HFF-Myc (cell line): Measurements from ENCODE around the gene ATP6V0E1.
"Not testable (repeated sequence)": the region's sequence is repeated elsewhere in the genome, so short reads cannot be mapped to it uniquely, and the experiment has no call there.

Source experiments
- DNase-seq: peaks from one replicate; pipeline ENCODE4 v3.0.0-alpha.2; 2011; ENCODE audit warnings: low read depth; ENCODE audit errors: extremely low read depth
- H3K4me3 ChIP-seq: replicated peaks from 2 replicates; pipeline ENCODE4 v1.5.1; 2011; ENCODE audit warnings: low read depth, mild to moderate bottlenecking, control low read depth, low read length
- TF ChIP-seq, protein P1 (sequence below): IDR thresholded peaks from 2 replicates; pipeline ENCODE4 v1.5.1; 2012; ENCODE audit warnings: mild to moderate bottlenecking, low read depth, low read length, control low read depth; ENCODE audit errors: missing control alignments

Gene ATP6V0E1

DNA sequence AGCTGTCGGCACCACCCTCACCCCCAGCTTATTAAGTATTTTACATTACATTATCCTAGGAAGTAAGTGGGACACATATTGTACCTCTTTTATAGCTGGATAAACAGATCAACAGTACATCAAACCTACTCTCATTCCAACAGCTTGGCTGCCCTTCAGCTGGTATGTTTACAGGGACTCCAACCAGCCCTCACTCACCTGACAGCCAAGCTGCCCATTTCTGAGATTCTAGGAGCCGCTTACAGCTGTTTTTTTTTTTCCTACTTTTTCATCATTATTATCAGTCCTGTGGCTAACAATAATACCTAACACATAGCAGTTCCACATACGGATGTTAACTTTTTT lies 59.2 kb downstream of the ATP6V0E1 start:
- TF ChIP-seq, protein P1, sequence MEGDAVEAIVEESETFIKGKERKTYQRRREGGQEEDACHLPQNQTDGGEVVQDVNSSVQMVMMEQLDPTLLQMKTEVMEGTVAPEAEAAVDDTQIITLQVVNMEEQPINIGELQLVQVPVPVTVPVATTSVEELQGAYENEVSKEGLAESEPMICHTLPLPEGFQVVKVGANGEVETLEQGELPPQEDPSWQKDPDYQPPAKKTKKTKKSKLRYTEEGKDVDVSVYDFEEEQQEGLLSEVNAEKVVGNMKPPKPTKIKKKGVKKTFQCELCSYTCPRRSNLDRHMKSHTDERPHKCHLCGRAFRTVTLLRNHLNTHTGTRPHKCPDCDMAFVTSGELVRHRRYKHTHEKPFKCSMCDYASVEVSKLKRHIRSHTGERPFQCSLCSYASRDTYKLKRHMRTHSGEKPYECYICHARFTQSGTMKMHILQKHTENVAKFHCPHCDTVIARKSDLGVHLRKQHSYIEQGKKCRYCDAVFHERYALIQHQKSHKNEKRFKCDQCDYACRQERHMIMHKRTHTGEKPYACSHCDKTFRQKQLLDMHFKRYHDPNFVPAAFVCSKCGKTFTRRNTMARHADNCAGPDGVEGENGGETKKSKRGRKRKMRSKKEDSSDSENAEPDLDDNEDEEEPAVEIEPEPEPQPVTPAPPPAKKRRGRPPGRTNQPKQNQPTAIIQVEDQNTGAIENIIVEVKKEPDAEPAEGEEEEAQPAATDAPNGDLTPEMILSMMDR, result no peak
- no peak overlapping the region for H3K4me3 ChIP-seq
- no peak for DNase-seq

DNA sequence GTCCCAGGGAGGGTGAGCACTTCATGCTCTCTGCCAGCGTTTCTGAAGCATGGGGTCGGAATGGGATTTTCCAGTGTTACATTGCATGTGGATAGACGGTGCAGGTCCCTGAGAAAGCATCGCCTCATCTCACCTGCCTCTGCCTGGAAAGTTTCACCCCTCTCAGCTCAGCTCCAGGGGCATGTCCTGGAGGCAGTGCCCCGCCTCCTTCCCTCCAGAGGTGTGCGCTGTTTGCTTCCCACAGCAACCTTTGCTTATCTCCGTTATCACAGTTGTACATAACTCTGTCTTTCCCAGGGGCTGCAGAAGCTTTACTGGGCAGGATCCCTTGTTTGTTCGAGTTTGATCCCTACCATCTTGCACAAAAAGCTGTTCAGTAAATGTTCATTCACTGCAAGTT lies 61.9 kb downstream of the ATP6V0E1 start:
- DNase-seq, result no peak
- no peak overlapping the region for H3K4me3 ChIP-seq
- TF ChIP-seq, protein P1, result no peak

DNA sequence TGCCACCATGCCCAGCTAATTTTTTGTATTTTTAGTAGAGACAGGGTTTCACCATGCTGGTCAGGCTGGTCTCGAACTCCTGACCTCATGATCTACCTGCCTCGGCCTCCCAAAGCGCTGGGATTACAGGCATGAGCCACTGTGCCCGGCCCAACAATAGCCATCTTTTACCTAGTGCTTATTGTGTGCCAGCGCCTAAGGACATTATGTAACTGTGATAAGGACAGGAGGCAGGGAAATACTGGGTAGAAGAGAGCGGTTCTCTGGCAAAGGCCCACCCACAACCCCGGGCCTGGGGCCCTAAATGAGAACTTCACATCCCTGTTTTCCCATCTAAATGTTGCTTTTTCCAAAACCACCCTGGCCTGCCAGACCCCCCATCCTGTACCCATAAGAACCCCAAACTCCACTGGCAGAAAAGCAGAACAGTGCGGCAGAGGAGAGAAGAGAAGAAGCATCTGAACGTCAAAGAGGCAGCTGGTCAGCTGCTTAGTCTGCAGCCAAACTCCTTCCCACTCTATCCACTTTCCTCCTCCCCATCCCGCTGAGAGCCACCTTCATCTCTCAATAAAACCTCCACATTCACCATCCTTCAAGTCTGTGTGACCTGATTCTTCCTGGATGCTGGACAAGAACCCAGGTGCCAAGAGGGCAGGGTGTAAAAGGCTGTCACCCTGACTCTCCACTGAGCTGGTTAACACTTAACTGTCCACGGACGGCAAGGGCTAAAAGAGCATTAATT lies 63.7 kb downstream of the ATP6V0E1 start:
- DNase-seq, H3K4me3 ChIP-seq: not testable (repeated sequence)

DNA sequence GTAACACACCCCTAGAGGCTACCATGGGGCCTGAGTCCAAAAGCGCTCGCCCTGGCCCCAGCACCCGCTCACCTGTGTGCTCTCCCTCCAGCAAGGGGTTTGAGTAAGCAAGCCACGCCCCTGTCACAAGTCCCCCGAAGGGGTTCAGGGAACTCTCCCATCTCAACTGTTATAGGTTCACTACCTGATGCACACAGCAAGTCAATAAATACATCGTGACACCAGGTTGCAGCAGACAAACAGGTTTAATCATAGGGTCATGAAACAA lies 64.2 kb downstream of the ATP6V0E1 start:
- no peak overlapping the region for H3K4me3 ChIP-seq
- TF ChIP-seq, protein P1, result no peak
- no peak for DNase-seq

DNA sequence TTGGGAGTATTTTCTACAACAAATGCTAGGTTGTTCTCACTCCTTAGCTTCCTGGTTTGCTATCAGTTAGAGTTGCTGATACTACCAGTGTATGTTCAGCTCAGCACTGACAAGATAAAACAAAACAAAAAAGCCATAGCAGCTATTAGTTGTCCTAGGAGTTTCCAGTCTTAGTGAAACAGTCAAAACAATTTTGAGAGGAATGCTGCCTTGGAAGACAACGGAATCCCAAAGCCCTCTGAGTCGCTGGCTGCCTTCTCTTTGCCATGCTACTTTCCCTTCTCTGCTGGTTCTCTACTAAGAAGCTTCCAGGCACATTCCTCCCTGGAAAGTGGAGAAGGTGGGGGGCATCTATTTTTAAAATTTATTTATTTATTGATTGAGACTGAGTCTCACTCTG lies 67.2 kb downstream of the ATP6V0E1 start:
- no peak for DNase-seq
- TF ChIP-seq, protein P1, result no peak
- H3K4me3 ChIP-seq, result no peak overlapping the region

DNA sequence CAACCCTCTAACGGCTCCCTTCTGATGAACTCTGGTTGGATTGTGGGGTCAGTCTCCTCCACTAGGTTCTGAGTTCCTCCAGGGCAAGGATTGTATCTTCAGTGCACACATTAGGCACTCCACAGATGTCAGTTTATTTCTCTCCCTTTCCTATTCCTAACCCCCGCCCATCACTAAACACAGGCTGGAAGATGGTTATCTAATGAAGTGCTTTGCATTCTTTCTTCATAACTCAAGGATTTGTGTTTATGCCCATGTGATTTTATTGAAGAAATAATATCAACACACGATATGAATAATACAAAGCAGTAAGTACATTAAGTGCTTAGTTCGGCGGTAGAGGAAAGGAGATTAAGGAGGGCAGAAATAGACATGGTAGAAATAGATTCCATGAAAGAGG lies 68.2 kb downstream of the ATP6V0E1 start:
- TF ChIP-seq, protein P1, result no peak
- DNase-seq, result no peak
- H3K4me3 ChIP-seq, result no peak overlapping the region

DNA sequence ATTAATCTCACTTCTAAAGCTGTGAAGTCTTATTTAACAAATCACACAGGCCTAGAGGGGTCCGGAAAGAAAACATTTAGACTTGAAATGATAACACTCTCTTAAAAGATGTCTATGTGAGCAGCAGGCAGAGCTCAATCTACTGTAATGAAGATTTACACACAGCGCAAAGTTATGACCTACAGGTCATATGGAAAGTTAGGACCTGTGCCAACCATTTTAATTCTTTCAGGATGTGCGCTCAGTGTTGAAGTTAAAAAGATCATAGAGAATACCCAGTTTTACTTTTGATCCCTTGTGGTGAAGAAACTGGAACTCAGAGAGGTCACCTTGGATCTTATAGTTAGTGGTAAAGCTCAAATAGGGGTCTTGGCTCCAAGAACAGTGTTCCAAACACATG lies 69.5 kb downstream of the ATP6V0E1 start:
- H3K4me3 ChIP-seq, result no peak overlapping the region
- TF ChIP-seq, protein P1, result no peak
- DNase-seq, result no peak
